ENCODE results near the gene ARSG. TPM values are rescaled to one million over a fixed set of nuclear protein-coding genes. Genes with fewer than 3 reads are reported as not detected.

Gene ARSG
- total and polyA plus RNA-seq, 10 of the 15 experiments (the other 5 are each of a cell fraction or from before 2014, with no cell fraction given) = 2.9 to 13.5 (median 7.6) TPM

DNA sequence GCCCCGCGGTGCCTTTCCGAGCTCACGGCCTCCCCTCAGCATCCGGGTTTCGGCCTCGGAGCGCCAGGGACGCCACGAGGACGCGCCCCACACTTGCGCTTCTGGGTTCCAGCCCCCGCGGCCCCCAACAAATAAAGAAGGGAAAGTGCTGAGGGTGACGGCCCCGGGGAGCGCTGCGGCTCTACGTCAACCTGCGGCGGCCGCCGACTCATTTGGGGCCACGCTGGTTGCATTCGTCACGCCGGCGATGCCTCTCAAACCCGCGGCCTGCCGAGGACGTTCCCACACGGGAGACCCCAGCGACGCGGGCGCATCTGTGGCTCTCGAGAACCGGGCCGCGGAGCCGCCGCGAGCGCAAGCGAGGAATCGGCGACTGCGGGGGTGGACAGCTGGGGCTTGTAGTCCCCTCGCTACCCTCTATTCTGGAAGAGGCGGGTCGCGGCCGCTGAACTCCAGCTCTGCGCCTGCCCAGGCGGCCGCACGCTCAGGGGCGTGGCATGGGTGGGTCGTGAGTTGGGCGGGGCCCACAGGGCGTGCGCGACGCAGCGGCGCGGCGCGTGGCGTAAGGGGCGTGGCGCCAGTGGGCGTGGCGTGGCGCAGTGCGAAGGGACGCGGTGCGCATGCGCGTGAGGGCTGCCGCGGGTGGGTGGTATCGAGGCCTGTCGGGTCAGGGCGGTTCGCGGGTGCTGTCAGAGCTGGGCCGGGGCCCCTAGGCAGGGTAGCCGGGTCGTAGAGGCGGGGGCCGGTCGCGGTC, 43.7 kb upstream of the ARSG start, which contains the start of gene AMZ2 (continued):
- TF ChIP-seq SP1 (IDR thresholded peaks at IDR 0.05; ENCODE audit: low read depth, low read length) (peak; percentile 77), RELA (IDR thresholded peaks at IDR 0.05; ENCODE audit: borderline replicate concordance, partially characterized antibody) (no peak), FOXM1 (IDR thresholded peaks at IDR 0.05; ENCODE audit: low read depth, low read length) (no peak), MYB (IDR thresholded peaks at IDR 0.05; ENCODE audit: borderline replicate concordance, low read depth, low read length) (no peak)
- TF ChIP-seq, protein P1, sequence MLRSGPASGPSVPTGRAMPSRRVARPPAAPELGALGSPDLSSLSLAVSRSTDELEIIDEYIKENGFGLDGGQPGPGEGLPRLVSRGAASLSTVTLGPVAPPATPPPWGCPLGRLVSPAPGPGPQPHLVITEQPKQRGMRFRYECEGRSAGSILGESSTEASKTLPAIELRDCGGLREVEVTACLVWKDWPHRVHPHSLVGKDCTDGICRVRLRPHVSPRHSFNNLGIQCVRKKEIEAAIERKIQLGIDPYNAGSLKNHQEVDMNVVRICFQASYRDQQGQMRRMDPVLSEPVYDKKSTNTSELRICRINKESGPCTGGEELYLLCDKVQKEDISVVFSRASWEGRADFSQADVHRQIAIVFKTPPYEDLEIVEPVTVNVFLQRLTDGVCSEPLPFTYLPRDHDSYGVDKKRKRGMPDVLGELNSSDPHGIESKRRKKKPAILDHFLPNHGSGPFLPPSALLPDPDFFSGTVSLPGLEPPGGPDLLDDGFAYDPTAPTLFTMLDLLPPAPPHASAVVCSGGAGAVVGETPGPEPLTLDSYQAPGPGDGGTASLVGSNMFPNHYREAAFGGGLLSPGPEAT (IDR thresholded peaks at IDR 0.05; ENCODE audit: low read depth) = 0 out of 2 replicates have a peak, but pooled peaks have one; percentile 4
- TF ChIP-seq, protein P2, sequence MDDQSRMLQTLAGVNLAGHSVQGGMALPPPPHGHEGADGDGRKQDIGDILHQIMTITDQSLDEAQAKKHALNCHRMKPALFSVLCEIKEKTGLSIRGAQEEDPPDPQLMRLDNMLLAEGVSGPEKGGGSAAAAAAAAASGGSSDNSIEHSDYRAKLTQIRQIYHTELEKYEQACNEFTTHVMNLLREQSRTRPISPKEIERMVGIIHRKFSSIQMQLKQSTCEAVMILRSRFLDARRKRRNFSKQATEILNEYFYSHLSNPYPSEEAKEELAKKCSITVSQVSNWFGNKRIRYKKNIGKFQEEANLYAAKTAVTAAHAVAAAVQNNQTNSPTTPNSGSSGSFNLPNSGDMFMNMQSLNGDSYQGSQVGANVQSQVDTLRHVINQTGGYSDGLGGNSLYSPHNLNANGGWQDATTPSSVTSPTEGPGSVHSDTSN (IDR thresholded peaks at IDR 0.05; ENCODE audit: insufficient replicate concordance, low read depth, low read length) = peak; percentile 17
- TF ChIP-seq, protein P3, sequence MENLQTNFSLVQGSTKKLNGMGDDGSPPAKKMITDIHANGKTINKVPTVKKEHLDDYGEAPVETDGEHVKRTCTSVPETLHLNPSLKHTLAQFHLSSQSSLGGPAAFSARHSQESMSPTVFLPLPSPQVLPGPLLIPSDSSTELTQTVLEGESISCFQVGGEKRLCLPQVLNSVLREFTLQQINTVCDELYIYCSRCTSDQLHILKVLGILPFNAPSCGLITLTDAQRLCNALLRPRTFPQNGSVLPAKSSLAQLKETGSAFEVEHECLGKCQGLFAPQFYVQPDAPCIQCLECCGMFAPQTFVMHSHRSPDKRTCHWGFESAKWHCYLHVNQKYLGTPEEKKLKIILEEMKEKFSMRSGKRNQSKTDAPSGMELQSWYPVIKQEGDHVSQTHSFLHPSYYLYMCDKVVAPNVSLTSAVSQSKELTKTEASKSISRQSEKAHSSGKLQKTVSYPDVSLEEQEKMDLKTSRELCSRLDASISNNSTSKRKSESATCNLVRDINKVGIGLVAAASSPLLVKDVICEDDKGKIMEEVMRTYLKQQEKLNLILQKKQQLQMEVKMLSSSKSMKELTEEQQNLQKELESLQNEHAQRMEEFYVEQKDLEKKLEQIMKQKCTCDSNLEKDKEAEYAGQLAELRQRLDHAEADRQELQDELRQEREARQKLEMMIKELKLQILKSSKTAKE (IDR thresholded peaks at IDR 0.05; ENCODE audit: low read depth, poor library complexity, severe bottlenecking) = no peak
